Stimulated activated CD8-positive, alpha-beta memory T cell treated with anti-CD3 and anti-CD28 coated beads, Interleukin-15, amount 100 ng/mL, for 4 hours (primary cell): ENCODE results near the gene RBPJ.

Source experiments
- DNase-seq, 2 donors: peaks; one replicate each; pipeline ENCODE4 v3.0.0-alpha.2; 2020; ENCODE audit warnings: low read depth in 2 of 2

The RBPJ gene

GRCh38 chr4:26459756-26460530 is 139.1 kb downstream of the RBPJ start:
- no peak for DNase-seq

GRCh38 chr4:26462874-26463273 is 142.1 kb downstream of the RBPJ start:
- DNase-seq, result no peak

GRCh38 chr4:26463386-26463785 is 142.6 kb downstream of the RBPJ start:
- no peak for DNase-seq

- no peak for DNase-seq
Observed at GRCh38 chr4:26464420-26465095, 143.7 kb downstream of the RBPJ start.

- DNase-seq, result no peak
Observed at GRCh38 chr4:26466578-26467270, 145.9 kb downstream of the RBPJ start.

- DNase-seq, result no peak
Observed at GRCh38 chr4:26467724-26468123, 146.9 kb downstream of the RBPJ start.

GRCh38 chr4:26468283-26468949 is 147.6 kb downstream of the RBPJ start:
- no peak for DNase-seq

GRCh38 chr4:26468977-26469376 is 148.2 kb downstream of the RBPJ start:
- no peak for DNase-seq

- no peak for DNase-seq
Observed at GRCh38 chr4:26471890-26472289, 151.1 kb downstream of the RBPJ start.

GRCh38 chr4:26473893-26474292 is 153.1 kb downstream of the RBPJ start:
- DNase-seq, result no peak

- DNase-seq, result no peak
Observed at GRCh38 chr4:26474551-26474950, 153.7 kb downstream of the RBPJ start.

- DNase-seq, result no peak
Observed at GRCh38 chr4:26475716-26476115, 154.9 kb downstream of the RBPJ start.

GRCh38 chr4:26476545-26476944 is 155.7 kb downstream of the RBPJ start:
- no peak for DNase-seq

GRCh38 chr4:26478330-26478729 is 157.5 kb downstream of the RBPJ start:
- DNase-seq, result no peak

GRCh38 chr4:26482508-26483462 is 162.0 kb downstream of the RBPJ start:
- no peak for DNase-seq

- no peak for DNase-seq
Observed at GRCh38 chr4:26484032-26484515, 163.3 kb downstream of the RBPJ start.

GRCh38 chr4:26484516-26484915 is 163.7 kb downstream of the RBPJ start:
- no peak for DNase-seq
